ENCODE results near the gene RBBP8NL. TPM values are rescaled to one million over a fixed set of nuclear protein-coding genes. Genes with fewer than 3 reads are reported as not detected.

Gene RBBP8NL
- total and polyA plus RNA-seq, 9 of the 15 experiments (the other 6 are each of a cell fraction or from before 2014, with no cell fraction given), result not detected

- TF ChIP-seq SREBF2 (CRISPR knock-in tag; IDR thresholded peaks at IDR 0.05) (no peak), RB1 (IDR thresholded peaks at IDR 0.05; ENCODE audit: low read depth) (peak; percentile 89; the same call in 1 of the 2 replicates), PRPF4 (IDR thresholded peaks at IDR 0.05; ENCODE audit: insufficient read depth, low read depth, low read length, poor library complexity, severe bottlenecking) (no peak), MITF (IDR thresholded peaks at IDR 0.05) (no peak), SMC3 (conservative IDR thresholded peaks at IDR 0.05; ENCODE audit: insufficient read depth, low read depth, low read length) (peak; percentile 89), SREBF1 (IDR thresholded peaks at IDR 0.05; ENCODE audit: borderline replicate concordance, low read depth, low read length) (no peak), POLR2AphosphoS2 (IDR thresholded peaks at IDR 0.05; ENCODE audit: low read length) (peak; percentile 79; the same call in 1 of the 2 replicates), JUND (IDR thresholded peaks at IDR 0.05; ENCODE audit: borderline replicate concordance, low read depth, low read length) (peak; percentile 40), JUND (tag; IDR thresholded peaks at IDR 0.05; ENCODE audit: borderline replicate concordance, low read depth, low read length) (no peak; the same call in 2 of the 3 replicates), TFAP4 (CRISPR knock-in tag; IDR thresholded peaks at IDR 0.05; ENCODE audit: borderline replicate concordance) (peak; percentile 71; the same call in 1 of the 2 replicates), MAZ (CRISPR knock-in tag; conservative IDR thresholded peaks at IDR 0.05 in 1 of 2, IDR thresholded peaks at IDR 0.05 in 1 of 2) (peak; percentile 53 to 93; a peak in 3 of 4 replicates), USF2 (CRISPR knock-in tag; IDR thresholded peaks at IDR 0.05) (no peak), MTA2 (IDR thresholded peaks at IDR 0.05; ENCODE audit: low read depth) (no peak), TCF3 (CRISPR knock-in tag; IDR thresholded peaks at IDR 0.05) (no peak), PYGO2 (tag; IDR thresholded peaks at IDR 0.05) (no peak), BHLHE40 (IDR thresholded peaks at IDR 0.05; ENCODE audit: low read length) (0 out of 2 replicates have a peak, but pooled peaks have one; percentile 10), PML (IDR thresholded peaks at IDR 0.05; ENCODE audit: low read length) (0 out of 2 replicates have a peak, but pooled peaks have one; percentile 22), PHF8 (IDR thresholded peaks at IDR 0.05; ENCODE audit: borderline replicate concordance, low read length) (no peak), TOE1 (IDR thresholded peaks at IDR 0.05; ENCODE audit: borderline replicate concordance) (no peak), TOE1 (CRISPR knock-in tag; IDR thresholded peaks at IDR 0.05; ENCODE audit: borderline replicate concordance, low read depth) (no peak), MEIS2 (IDR thresholded peaks at IDR 0.05; ENCODE audit: partially characterized antibody) (no peak), CSDE1 (IDR thresholded peaks at IDR 0.05) (no peak), EP300 (IDR thresholded peaks at IDR 0.05; ENCODE audit: low read length) (no peak), PKNOX1 (IDR thresholded peaks at IDR 0.05) (0 out of 2 replicates have a peak, but pooled peaks have one; percentile 12)
Observed at GRCh38 chr20:62382306-62383198, 44.8 kb downstream of the RBBP8NL start (continued).

All from K562 (cell line).